Breast epithelium (tissue), 3 donors: Measurements from ENCODE around the gene IER5L.
A peak's percentile ranks its signal among the peaks of the same experiment; 100 is the strongest.

Experiments used
- POLR2A ChIP-seq: fragments of 450-650 bp; IDR thresholded peaks from one replicate; pipeline ENCODE4 v1.6.1; 2016; ENCODE audit warnings: antibody characterized with exemption, mild to moderate bottlenecking, moderate library complexity
- POLR2AphosphoS5 ChIP-seq, 3 donors: sonication (generic); formaldehyde crosslinking; IDR thresholded peaks; one replicate each; pipeline ENCODE4 v1.6.1; 2017; ENCODE audit warnings: antibody characterized with exemption in 3 of 3
- TF ChIP-seq, protein P1 (sequence below), 3 donors: fragments of 450-650 bp; IDR thresholded peaks; one replicate each; pipeline ENCODE4 v1.5.1; 2016 to 2017; ENCODE audit warnings: antibody characterized with exemption in 3 of 3, mild to moderate bottlenecking in 3 of 3, moderate library complexity in 3 of 3

DNA sequence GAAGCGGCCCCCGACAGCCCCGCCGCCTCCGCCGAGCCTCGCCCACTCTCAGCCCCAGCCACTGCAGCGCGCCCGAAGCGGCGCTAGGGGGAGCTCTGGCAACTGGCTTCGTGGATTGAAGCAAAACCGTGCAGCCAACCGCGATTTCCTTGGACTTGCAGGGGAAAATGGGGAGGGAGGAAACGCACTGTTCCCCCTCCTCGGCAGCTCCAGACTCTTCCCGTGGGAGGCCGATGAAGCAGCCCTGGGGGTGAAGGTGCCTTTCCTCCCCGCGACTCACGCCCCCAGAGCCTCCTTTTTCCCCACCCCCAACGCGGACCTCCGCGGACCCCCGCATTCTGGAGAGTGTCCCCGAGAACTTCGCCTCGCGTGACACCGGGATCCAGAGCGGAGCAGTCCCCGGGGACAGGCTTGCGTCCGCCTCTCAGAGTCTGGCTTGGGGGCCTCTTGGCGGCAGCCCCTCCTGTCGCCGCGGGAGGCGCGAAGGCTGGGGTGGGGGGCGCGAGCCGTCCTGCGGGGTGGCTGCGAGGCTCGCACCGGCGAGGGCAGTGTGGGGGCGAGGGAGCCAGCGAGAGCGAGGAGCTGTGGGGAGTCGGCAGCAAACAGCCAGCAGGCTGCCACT lies 3.8 kb downstream of the IER5L start:
- TF ChIP-seq, protein P1, sequence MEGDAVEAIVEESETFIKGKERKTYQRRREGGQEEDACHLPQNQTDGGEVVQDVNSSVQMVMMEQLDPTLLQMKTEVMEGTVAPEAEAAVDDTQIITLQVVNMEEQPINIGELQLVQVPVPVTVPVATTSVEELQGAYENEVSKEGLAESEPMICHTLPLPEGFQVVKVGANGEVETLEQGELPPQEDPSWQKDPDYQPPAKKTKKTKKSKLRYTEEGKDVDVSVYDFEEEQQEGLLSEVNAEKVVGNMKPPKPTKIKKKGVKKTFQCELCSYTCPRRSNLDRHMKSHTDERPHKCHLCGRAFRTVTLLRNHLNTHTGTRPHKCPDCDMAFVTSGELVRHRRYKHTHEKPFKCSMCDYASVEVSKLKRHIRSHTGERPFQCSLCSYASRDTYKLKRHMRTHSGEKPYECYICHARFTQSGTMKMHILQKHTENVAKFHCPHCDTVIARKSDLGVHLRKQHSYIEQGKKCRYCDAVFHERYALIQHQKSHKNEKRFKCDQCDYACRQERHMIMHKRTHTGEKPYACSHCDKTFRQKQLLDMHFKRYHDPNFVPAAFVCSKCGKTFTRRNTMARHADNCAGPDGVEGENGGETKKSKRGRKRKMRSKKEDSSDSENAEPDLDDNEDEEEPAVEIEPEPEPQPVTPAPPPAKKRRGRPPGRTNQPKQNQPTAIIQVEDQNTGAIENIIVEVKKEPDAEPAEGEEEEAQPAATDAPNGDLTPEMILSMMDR (IDR thresholded peaks at IDR 0.05): peak; percentile 94 to 98 (median 95)
- TF ChIP-seq POLR2A (no peak), POLR2AphosphoS5 (IDR thresholded peaks at IDR 0.05) (peak; percentile 73 to 83 (median 79))
